ENCODE measurements around the gene GALNT10. TPM values are rescaled to one million over a fixed set of nuclear protein-coding genes. Genes with fewer than 3 reads are reported as not detected.

GALNT10 gene
- total RNA-seq, 1 donor from 2014 or later = 11.5 TPM

DNA sequence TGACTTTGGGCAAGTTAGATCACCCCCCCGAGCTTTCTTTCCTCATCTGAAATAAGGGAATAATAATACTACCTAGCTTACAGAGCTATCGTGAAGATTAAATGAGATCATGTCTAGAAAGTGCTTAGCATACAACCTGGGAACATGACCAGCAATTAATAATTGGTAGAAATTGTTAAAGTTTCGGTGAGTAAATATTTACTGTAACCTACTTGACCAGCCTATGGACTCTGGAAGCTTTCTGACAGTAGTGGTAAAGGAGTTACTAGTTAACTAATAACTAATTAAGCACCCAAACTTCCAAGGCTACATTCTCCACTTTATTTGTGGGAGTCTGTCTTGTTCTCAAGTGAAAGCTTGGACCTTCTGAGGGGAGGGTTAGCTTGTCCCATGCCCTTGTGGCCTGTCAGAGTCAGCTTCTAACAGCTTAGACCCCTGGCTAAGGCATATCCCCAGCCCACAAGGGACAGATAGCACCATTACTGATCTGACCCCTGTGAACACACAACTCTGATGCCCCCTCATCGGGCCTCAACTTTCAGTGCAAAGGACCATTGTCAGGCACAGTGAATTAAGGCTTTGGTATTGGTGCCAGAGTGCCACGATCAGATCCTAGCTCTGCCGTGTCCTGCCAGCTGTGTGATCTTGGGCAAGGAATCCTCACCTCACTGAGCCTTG lies 196.6 kb downstream of the GALNT10 start:
- no peaks in the 10 kb centered on the region for H3K4me1 ChIP-seq
- H3K27ac ChIP-seq = no peak overlapping the region
- H3K4me3 ChIP-seq = no peak overlapping the region
- intact Hi-C loops (cut with DNase I) = no loop called here
- DNase-seq (ENCODE audit: extremely low spot score in 2 of 2) = no peak
- no peaks in the 10 kb centered on the region for H3K9me3 ChIP-seq
- no peak for TF ChIP-seq POLR2AphosphoS5 (IDR thresholded peaks at IDR 0.05; ENCODE audit: insufficient read depth in 1 of 2, low read depth in 1 of 2)
- TF ChIP-seq POLR2A (IDR thresholded peaks at IDR 0.05) = no peak
- no peak for TF ChIP-seq CTCF (IDR thresholded peaks at IDR 0.05)
- H3K36me3 ChIP-seq = no peaks in the 10 kb centered on the region
- no peaks in the 10 kb centered on the region for H3K27me3 ChIP-seq

DNA sequence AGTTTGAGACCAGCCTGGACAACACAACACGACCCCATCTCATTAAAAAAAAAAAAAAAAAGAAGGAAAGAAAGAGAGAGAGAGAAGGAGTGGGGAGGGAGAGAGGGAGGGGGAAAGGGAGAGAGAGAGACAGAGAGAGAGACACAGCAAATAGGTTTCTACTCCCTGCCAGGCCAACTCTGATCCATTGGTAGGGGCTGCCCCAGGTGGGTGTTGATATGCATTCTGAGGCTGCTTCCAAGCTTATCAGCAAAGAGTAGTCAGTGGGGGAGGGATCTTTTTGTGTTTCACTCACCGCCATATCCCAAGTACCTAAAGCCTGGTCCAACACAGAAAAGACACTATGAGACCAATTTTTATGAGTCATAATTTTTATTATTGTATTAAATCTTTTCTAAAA lies 198.3 kb downstream of the GALNT10 start:
- no peak for DNase-seq (ENCODE audit: extremely low spot score in 2 of 2)
- Histone ChIP-seq H3K27ac (no peak overlapping the region), H3K9me3 (no peaks in the 10 kb centered on the region), H3K36me3 (no peaks in the 10 kb centered on the region), H3K4me3 (no peak overlapping the region), H3K27me3 (no peaks in the 10 kb centered on the region), H3K4me1 (no peaks in the 10 kb centered on the region)
- intact Hi-C loops (cut with DNase I) = no loop called here
- TF ChIP-seq POLR2AphosphoS5 (IDR thresholded peaks at IDR 0.05; ENCODE audit: insufficient read depth in 1 of 2, low read depth in 1 of 2) (no peak), POLR2A (IDR thresholded peaks at IDR 0.05) (no peak), CTCF (IDR thresholded peaks at IDR 0.05) (no peak)

- intact Hi-C loops (cut with DNase I) = no loop called here
- H3K4me3 ChIP-seq = no peak overlapping the region
Measured at GRCh38 chr5:154390096-154390495, 199.6 kb downstream of the GALNT10 start.

GRCh38 chr5:154390746-154391359 lies 200.3 kb downstream of the GALNT10 start:
- no peaks in the 10 kb centered on the region for H3K4me1 ChIP-seq
- no peak for TF ChIP-seq CTCF (IDR thresholded peaks at IDR 0.05)
- H3K4me3 ChIP-seq = no peak overlapping the region
- H3K27ac ChIP-seq = no peak overlapping the region
- no peaks in the 10 kb centered on the region for H3K27me3 ChIP-seq
- DNase-seq (ENCODE audit: extremely low spot score in 2 of 2) = no peak
- no peaks in the 10 kb centered on the region for H3K36me3 ChIP-seq
- intact Hi-C loops (cut with DNase I) = no loop called here
- no peaks in the 10 kb centered on the region for H3K9me3 ChIP-seq

More at GRCh38 chr5:154390096-154390495, 199.6 kb downstream of the GALNT10 start:
- Histone ChIP-seq H3K4me1 (no peaks in the 10 kb centered on the region), H3K27me3 (no peaks in the 10 kb centered on the region), H3K27ac (no peak overlapping the region), H3K36me3 (no peaks in the 10 kb centered on the region), H3K9me3 (no peaks in the 10 kb centered on the region)
- no peak for DNase-seq (ENCODE audit: extremely low spot score in 2 of 2)
- TF ChIP-seq POLR2AphosphoS5 (IDR thresholded peaks at IDR 0.05; ENCODE audit: insufficient read depth in 1 of 2, low read depth in 1 of 2) = no peak
- TF ChIP-seq CTCF (IDR thresholded peaks at IDR 0.05) = no peak
- no peak for TF ChIP-seq POLR2A (IDR thresholded peaks at IDR 0.05)

DNA sequence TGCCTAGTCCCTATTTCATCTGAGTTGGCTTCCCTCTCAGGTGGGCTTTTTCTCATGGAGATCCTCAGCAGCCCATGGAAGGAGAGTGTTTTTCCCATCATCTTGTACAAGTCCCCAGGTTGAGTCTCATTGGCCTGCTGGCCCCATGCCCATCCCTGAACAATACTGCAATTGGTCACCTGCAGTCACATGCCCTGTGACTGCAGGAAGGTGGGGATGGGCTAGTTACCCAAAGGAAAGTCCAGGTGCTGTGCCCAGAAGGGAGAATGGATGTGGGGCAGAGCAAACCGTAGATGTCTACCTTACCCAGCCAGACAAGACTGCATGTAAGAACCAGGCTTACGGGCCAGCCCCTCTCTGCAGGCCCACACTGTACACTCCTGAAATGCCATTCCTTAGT lies 201.3 kb downstream of the GALNT10 start:
- no peak for DNase-seq (ENCODE audit: extremely low spot score in 2 of 2)
- no peaks in the 10 kb centered on the region for H3K4me1 ChIP-seq

More for the DNA sequence above, 201.3 kb downstream of the GALNT10 start:
- H3K27me3 ChIP-seq = no peaks in the 10 kb centered on the region
- H3K4me3 ChIP-seq = no peak overlapping the region
- TF ChIP-seq POLR2A (IDR thresholded peaks at IDR 0.05) = no peak
- no peak for TF ChIP-seq POLR2AphosphoS5 (IDR thresholded peaks at IDR 0.05; ENCODE audit: insufficient read depth in 1 of 2, low read depth in 1 of 2)
- TF ChIP-seq CTCF (IDR thresholded peaks at IDR 0.05) = no peak
- intact Hi-C loops (cut with DNase I) = no loop called here
- no peaks in the 10 kb centered on the region for H3K36me3 ChIP-seq
- H3K9me3 ChIP-seq = no peaks in the 10 kb centered on the region
- no peak overlapping the region for H3K27ac ChIP-seq
